Activated CD8-positive, alpha-beta memory T cell treated with anti-CD3 and anti-CD28 coated beads for 36 hours (primary cell): ENCODE results near the gene GAPDHS. TPM values are rescaled to one million over a fixed set of nuclear protein-coding genes. Genes with fewer than 3 reads are reported as not detected.

Experiments used
- CTCF ChIA-PET: fragments of 350-600 bp; sonication (Branson Sonifier 250); formaldehyde crosslinking; loops from one replicate; lab custom pipeline; 2021; ENCODE audit warnings: antibody characterized with exemption; lab: Charles Lee
- POLR2A ChIA-PET: fragments of 350-600 bp; sonication (Branson Sonifier 250); formaldehyde crosslinking; loops from one replicate; lab custom pipeline; 2021; ENCODE audit warnings: antibody characterized with exemption; lab: Charles Lee
- total RNA-seq, 2 experiments: library from RNA; stranded (reverse); gene quantifications; one replicate each; pipeline ENCODE4 v1.2.3, GENCODE V29; 2021

GAPDHS gene
- total RNA-seq, 2 experiments from 2014 or later = not detected

DNA sequence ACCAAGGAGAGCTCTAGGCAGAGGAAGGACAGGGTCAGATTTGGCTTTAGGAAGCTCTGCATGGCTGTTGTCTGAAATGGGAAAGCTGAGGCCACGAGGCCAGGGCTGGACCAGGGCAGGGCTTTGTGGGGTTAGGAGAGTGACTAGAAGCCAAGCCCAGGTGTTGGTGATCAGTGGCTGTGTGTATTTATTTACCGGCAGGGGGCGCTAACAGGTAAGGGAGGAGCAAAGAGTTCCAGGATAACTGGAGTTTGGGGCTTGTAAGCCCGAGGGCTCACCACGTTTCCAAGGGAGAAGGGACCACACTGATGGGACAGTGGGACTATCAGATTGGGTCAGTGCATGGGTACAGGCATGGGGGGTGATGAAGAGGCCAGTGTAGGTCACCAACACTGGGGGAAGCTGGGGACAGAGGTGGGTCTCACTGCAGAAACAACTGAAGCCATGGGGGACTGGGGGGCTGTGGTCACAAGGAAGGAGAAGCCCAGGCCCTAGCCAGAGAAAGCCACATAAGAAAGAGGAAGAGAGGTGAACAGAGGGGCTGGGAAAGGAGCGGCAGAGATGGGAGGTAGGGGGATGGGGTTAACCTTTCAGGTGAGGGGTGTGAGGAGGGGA lies 16.0 kb downstream of the GAPDHS start:
- POLR2A ChIA-PET = interaction anchor here (1.1 kb wide), 1 partner anchor 99 kb away, joined by 3 read pairs; the partner anchor contains the start of gene COX6B1

DNA sequence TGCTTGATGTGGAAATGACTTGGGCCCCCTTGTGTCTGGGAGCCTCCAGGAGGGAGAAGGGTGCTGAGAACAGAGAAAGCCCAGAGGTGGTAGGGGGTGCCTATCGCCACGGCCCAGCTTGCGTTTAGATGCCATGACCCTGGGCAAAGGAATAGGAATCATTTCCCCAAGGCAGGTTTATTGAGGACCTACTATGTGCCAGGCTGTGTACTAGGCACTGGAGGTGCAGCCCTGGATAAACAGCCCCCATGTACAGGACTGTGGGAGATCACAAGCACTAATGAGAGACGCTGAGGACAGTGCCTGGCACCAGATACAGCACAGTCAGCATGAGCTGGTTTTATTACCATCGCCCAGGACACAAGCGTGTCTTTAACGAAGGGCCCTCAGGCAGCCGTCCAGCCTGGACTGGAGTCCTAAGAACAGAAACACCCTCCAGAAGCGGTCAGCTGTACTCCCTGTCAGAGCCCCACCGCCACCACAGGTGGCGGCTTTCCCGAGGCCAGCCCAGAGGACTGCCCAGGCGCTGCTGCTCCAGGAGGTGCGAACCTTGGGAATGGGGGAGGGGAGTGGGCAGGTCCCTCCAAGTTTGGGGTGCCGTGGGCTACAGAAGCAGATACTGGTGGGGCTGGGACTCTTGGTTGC lies 16.7 kb downstream of the GAPDHS start:
- POLR2A ChIA-PET = interaction anchor here (1.1 kb wide), 1 partner anchor 98 kb away, joined by 3 read pairs; the partner anchor contains the start of gene COX6B1

More for the DNA sequence above, 16.0 kb downstream of the GAPDHS start:
- CTCF ChIA-PET = interaction anchor here (0.6 to 3.2 kb wide), 13 partner anchors 8 to 1096 kb away, joined by 3 to 13 read pairs (median 4); partner anchors contain the start of genes DMKN, ETV2 and HAUS5

GRCh38 chr19:35551091-35551810 lies 18.0 kb downstream of the GAPDHS start:
- POLR2A ChIA-PET = no interaction called here
- CTCF ChIA-PET = interaction anchor here (1.7 kb wide), 1 partner anchor 41 kb away, joined by 4 read pairs; no protein-coding TSS in a partner anchor

More for the DNA sequence above, 16.7 kb downstream of the GAPDHS start:
- CTCF ChIA-PET = interaction anchor here (0.6 to 3.2 kb wide), 9 partner anchors 7 to 1097 kb away, joined by 3 to 13 read pairs (median 4); partner anchors contain the start of gene DMKN

DNA sequence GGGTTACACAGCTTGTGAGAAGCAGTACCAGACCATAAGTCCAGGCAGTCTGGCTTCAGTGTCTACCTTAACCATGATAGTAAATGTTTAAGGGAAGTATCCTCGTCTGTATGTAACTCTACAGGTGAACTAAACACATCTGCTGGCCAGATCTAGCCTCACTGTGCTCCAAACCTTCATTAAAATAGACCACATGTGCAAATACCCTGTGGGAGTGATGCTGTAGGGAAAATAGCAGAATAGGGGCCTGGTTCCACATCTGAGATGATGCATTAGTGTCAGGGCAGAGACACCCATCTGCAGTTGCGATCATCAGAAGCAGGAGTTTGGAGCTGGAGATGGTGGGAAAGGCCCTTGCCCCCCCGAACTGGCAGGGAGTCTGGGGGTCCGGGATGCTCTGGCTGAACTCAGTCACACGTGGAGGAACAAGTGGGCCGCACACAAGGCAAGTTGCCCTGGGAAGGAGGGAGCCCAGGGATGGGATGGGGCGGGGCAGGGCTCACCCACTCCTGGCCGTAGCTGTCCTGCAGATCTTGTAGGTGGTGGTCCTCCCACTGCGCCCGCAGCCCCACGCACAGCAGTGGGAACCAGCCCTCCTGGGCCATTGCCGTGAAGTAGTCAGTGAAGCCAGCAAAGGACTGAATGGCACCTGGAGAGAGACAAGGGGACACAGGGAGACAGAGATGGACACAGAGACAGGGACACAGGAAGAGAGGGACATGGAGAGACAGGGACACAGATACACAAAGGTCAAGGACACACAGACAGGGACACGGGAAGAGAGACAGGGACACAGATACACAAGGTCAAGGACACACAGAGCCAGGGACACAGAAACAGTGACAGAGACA lies 19.5 kb downstream of the GAPDHS start:
- CTCF ChIA-PET = interaction anchor here (1.7 kb wide), 1 partner anchor 39 kb away, joined by 4 read pairs; no protein-coding TSS in a partner anchor

DNA sequence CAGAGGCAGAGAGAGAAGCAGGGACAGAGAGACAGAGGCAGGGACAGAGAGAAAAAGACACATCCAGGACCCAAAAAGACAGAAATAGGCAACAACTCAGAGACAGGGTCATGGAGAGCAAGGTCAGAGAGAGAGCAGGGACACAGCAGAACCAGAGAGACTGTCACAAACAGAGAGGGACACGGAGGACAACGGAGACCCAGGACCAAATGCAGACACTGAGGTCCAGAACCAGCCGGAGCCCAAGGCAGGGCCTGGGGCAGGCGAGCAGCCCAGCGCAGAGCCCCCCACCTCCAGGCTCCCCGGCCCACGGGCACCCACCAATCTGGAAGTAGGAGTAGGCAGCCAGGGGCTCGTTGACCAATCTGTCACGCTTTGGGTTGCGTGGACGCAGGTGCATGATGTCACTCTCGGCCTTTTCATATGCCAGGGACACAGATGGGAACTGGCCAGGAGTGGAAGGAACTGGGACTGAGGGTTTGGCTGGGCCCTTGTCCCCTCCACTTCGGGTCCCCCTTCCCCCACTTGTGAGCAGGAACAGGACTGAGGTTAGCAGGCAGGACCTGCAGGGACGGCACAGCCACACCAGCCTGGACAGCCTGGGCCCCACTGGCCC lies 20.2 kb downstream of the GAPDHS start:
- POLR2A ChIA-PET = no interaction called here
- CTCF ChIA-PET = no interaction called here

More for the DNA sequence above, 19.5 kb downstream of the GAPDHS start:
- POLR2A ChIA-PET = no interaction called here

GRCh38 chr19:35554076-35554475 lies 20.8 kb downstream of the GAPDHS start:
- ChIA-PET CTCF (no interaction called here), POLR2A (no interaction called here)

DNA sequence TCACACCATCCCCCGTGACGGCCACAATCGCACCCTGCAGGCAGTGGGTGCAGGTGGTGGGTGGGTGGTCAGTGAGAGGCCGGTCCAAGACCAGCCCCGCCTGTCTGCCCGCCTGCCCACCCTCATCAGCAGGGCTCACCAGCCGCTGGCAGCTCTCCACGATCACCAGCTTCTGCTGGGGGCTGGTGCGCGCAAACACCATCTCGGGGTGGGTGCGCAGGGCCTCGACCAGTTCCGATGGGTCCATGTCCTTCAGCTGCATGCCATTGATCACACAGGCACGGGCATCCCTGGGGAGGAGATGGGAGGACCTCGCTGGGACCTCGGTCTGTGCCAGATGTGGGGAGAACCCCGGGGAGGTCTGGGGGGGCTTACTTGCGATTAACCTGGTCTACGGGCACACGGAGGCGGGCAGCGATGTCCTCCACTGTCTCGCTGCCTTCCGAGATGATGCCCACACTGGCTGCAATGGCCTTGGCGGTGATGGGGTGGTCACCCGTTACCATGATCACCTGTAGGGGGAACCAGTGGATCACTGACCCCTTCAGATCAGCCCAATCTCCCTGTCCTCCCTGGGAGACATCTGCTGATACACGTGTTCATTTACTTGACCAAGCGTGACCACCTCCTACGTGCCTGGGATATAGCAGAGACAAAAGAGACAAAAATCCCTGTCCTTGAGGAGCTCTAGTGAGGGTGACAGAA lies 22.2 kb downstream of the GAPDHS start:
- ChIA-PET POLR2A (no interaction called here), CTCF (interaction anchor here (0.7 to 2.5 kb wide), 5 partner anchors 7 to 61 kb away, joined by 3 to 13 read pairs (median 3); no protein-coding TSS in a partner anchor)

DNA sequence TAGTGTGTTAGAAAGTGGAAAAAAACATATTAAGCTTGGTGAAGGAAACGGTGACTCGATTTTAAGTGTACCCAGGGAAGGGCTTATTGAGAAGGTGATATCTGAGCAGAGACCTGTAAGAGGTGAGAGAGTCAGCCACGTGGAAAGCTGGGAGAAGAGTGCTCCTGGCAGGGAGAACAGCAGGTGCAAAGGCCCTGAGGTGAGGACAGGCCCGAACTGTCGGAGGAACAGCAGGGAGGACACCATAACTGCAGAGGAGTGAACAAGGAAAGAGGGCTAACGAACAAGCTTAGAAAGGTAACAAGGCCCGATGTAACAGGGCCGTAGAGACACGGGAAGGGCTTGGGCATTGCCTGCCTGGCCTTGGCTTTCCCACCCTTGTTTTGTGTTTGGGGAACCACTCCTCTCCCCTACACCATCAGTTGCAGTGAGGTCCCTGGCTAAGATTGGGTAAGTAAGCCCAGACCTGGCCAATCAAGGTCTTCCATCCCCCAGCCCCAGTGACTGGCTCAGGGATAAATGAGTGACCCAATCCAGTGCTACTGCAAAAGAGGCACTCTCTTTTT lies 22.9 kb downstream of the GAPDHS start:
- POLR2A ChIA-PET = no interaction called here
- CTCF ChIA-PET = interaction anchor here (0.7 to 2.5 kb wide), 5 partner anchors 8 to 61 kb away, joined by 3 to 13 read pairs (median 3); no protein-coding TSS in a partner anchor

- CTCF ChIA-PET = interaction anchor here (2.5 kb wide), 1 partner anchor 8 kb away, joined by 13 read pairs; no protein-coding TSS in a partner anchor
- POLR2A ChIA-PET = no interaction called here
These were observed 23.7 kb downstream of the GAPDHS start for GRCh38 chr19:35556846-35557538.

- ChIA-PET POLR2A (no interaction called here), CTCF (interaction anchor here (2.5 kb wide), 1 partner anchor 9 kb away, joined by 13 read pairs; no protein-coding TSS in a partner anchor)
These were observed 24.5 kb downstream of the GAPDHS start for GRCh38 chr19:35557539-35558399.

DNA sequence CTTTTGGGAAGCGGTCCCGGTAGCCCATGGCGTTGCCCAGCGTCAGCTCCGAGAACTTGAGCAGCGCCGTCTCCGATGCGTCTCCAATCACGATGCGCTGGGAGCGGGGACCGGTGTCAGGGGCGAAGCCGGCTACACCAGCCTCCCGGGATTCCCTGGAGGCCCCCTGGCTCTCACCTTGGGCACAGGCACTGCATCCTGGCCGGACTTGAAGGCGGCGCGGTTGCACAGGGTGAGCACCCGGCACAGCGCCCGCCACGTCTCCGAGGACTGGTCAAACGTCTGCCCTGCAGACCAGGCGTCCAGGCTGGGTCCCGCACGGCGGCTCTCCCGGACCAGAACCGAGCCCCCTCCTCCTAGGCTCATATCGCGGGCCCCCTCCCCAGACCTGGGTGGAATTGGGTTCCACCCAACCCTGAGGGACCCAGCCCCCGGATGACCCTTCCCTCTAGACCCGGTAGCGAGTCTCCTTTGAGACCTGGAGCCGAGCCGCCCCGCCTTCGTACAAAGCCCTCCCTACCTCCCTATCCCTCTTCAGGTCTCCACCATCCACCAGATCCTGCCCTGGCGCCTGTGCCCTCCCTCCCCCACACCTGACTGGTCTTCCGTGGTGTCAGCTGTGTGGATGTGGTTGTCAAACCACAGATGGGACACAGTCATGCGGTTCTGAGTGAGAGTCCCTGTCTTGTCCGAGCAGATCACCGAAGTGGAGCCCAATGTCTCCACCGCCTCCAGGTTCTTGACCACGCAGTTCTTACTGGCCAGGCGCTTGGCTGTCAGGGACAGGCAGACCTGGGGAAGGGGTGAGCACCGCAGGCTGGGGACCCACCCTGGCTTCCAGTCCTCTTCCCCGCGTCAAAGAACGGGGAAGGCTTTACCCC lies 25.4 kb downstream of the GAPDHS start:
- ChIA-PET CTCF (interaction anchor here (1.2 to 2.5 kb wide), 2 partner anchors 10 kb away, joined by 3 to 13 read pairs; no protein-coding TSS in a partner anchor), POLR2A (no interaction called here)

DNA sequence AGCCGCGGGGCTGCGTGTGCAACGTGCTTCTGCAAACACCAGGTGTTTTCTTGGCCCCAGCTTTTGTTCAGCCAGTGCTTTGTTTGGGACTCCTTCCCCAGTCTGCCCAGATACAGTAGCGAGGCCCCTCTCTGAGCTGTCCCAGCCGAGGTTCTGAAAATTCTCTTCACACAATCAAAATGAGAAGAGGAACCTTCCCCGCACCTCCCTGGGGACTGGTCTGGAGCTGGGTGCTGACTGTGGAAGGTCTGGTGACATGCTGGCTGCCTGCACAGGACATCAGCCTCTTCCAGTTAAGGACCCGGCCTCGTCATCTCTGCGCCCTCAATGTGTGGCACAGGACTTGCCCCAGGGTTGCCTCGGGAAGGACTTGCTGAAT lies 26.0 kb downstream of the GAPDHS start:
- ChIA-PET CTCF (interaction anchor here (1.2 kb wide), 1 partner anchor 11 kb away, joined by 3 read pairs; no protein-coding TSS in a partner anchor), POLR2A (no interaction called here)

DNA sequence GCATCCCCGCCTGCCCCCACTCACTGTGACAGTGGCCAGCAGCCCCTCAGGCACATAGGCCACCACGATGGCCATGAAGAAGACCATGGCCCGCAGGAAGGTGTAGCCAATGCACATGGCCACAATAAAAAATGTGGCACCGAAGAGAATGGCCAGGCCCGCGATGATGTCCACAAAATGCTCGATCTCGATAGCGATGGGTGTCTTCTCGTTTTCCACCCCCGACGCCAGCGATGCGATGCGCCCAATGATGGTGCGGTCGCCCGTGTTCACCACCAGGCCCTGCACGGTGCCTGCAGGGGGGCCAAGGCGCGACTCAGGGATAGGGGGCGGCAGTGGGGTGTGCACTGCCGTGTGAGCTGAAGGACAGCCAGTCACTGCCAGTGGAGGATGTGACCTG lies 26.5 kb downstream of the GAPDHS start:
- POLR2A ChIA-PET = no interaction called here
- CTCF ChIA-PET = interaction anchor here (1.2 kb wide), 1 partner anchor 11 kb away, joined by 3 read pairs; no protein-coding TSS in a partner anchor

DNA sequence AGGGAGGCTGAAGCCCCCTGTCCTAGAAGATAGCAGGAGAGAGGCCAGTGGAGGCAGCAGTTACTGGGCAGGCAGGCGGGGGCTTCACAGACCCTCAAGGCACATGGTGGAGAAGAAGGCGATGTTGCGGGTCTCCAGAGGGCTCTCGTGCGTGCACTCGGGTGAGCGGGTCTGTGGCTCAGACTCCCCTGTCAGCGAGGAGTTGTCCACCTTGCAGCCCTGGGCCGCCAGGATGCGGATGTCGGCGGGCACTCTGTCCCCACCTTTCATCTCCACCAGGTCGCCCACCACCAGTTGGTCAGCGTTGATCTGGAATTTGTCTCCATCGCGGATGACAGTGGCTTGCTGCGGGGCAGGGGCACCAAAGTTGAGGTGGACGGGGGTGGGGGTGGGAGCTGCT lies 27.0 kb downstream of the GAPDHS start:
- POLR2A ChIA-PET = no interaction called here
- CTCF ChIA-PET = interaction anchor here (0.9 kb wide), 1 partner anchor 10 kb away, joined by 3 read pairs; no protein-coding TSS in a partner anchor
